ENCODE results near the gene EIPR1. TPM values are rescaled to one million over a fixed set of nuclear protein-coding genes. Genes with fewer than 3 reads are reported as not detected.

EIPR1 gene
- total RNA-seq, 1 experiment from 2014 or later: 27.8 TPM

DNA sequence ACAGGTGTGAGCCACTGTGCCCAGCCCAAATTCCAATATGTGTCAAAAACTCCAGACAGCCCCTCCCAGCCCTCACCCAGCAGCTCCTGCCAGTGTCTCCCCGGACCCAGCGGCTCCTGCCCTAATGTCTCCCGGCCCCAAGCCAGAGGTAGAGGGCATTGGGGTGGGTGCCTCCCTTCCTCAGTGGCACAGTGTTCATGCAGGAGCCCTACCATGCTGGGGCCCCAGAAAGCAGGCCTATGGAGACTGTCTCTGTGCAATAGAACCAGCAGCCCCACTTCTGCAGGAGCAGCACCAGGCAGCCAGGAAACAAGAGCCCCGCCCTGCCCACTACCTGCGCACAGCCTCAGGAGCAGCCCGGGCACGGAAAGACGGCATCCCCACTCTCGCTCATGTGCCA lies 70.4 kb downstream of the EIPR1 start:
- peaks cover 1% of the 10 kb centered on the region for H3K27me3 Mint-ChIP-seq (ENCODE audit: low read depth)
- H3K27me3 ChIP-seq (ENCODE audit: insufficient read depth, low read length): no peaks in the 10 kb centered on the region

More for the DNA sequence above, 70.4 kb downstream of the EIPR1 start:
- H3K23me2 ChIP-seq (ENCODE audit: insufficient read length, low read depth, low read length, poor library complexity, severe bottlenecking): no peaks in the 10 kb centered on the region
- no peak overlapping the region for H3K23ac ChIP-seq (ENCODE audit: insufficient read length, low read depth, low read length)
- no peaks in the 10 kb centered on the region for H3K79me1 ChIP-seq (ENCODE audit: insufficient read depth, low read depth, low read length, poor library complexity, severe bottlenecking)
- H3K4me3 Mint-ChIP-seq: no peak overlapping the region
- H3K36me3 Mint-ChIP-seq (ENCODE audit: insufficient read depth in 1 of 3, low read depth in 3 of 3): peaks cover 1 to 7% (median 6%) of the 10 kb centered on the region in 3 experiments
- H3K4me1 Mint-ChIP-seq: peaks cover 31% of the 10 kb centered on the region in 2 experiments
- no peak overlapping the region for H2BK120ac ChIP-seq (ENCODE audit: low read depth, low read length, poor library complexity, severe bottlenecking)
- H3K14ac ChIP-seq (ENCODE audit: insufficient read depth, low read length): no peak overlapping the region; the same call in 1 of the 2 replicates
- TF ChIP-seq, protein P1, sequence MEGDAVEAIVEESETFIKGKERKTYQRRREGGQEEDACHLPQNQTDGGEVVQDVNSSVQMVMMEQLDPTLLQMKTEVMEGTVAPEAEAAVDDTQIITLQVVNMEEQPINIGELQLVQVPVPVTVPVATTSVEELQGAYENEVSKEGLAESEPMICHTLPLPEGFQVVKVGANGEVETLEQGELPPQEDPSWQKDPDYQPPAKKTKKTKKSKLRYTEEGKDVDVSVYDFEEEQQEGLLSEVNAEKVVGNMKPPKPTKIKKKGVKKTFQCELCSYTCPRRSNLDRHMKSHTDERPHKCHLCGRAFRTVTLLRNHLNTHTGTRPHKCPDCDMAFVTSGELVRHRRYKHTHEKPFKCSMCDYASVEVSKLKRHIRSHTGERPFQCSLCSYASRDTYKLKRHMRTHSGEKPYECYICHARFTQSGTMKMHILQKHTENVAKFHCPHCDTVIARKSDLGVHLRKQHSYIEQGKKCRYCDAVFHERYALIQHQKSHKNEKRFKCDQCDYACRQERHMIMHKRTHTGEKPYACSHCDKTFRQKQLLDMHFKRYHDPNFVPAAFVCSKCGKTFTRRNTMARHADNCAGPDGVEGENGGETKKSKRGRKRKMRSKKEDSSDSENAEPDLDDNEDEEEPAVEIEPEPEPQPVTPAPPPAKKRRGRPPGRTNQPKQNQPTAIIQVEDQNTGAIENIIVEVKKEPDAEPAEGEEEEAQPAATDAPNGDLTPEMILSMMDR (conservative IDR thresholded peaks at IDR 0.05): no peak
- no peak overlapping the region for H4K5ac ChIP-seq (ENCODE audit: insufficient read length, low read depth, low read length)
- no peak overlapping the region for H3K4ac ChIP-seq (ENCODE audit: low read depth, low read length)
- no peak overlapping the region for H3K56ac ChIP-seq (ENCODE audit: insufficient read length, low read depth, low read length)
- no peak overlapping the region for H3K4me2 ChIP-seq (ENCODE audit: insufficient read depth, insufficient read length, low read length)
- H2BK15ac ChIP-seq (ENCODE audit: low read depth, low read length): no peak overlapping the region
- no peak overlapping the region for H3K18ac ChIP-seq (ENCODE audit: insufficient read length, low read depth, low read length)
- H4K8ac ChIP-seq (replicated peaks; ENCODE audit: insufficient read length, low read depth, low read length): no peak overlapping the region
- DNase-seq: no peak
- H3K27ac ChIP-seq (ENCODE audit: insufficient read length, low read depth, low read length): no peak overlapping the region
- no peak overlapping the region for H3K9ac ChIP-seq (ENCODE audit: extremely low read depth, insufficient read length, low read length)
- H2BK5ac ChIP-seq (ENCODE audit: insufficient read length, low read length): no peak overlapping the region
- H2BK20ac ChIP-seq (ENCODE audit: low read depth, low read length, poor library complexity, severe bottlenecking): no peak overlapping the region
- H2AK5ac ChIP-seq (ENCODE audit: insufficient read length, low read length): no peak overlapping the region
- 0 out of 2 replicates have a peak, but pooled peaks cover 4% of the 10 kb centered on the region for H3K79me2 ChIP-seq (ENCODE audit: insufficient read depth, low read length)
- no peaks in the 10 kb centered on the region for H4K20me1 ChIP-seq (ENCODE audit: control insufficient read depth, insufficient read depth, insufficient read length)
- H3T11ph ChIP-seq (ENCODE audit: low read length): no peak overlapping the region
- no peak overlapping the region for H4K91ac ChIP-seq (ENCODE audit: insufficient read length, low read depth, low read length)
- no peak overlapping the region for H2AFZ ChIP-seq (ENCODE audit: low read length)
- no peaks in the 10 kb centered on the region for H3K9me3 ChIP-seq (ENCODE audit: control insufficient read depth, low read depth, low read length)
- no peak overlapping the region for H2BK12ac ChIP-seq (ENCODE audit: insufficient read length, low read depth, low read length)
- H3K4me1 ChIP-seq (ENCODE audit: insufficient read depth, low read length): peaks cover 2% of the 10 kb centered on the region; the same call in 1 of the 2 replicates
- no peaks in the 10 kb centered on the region; a peak in 1 of 5 replicates for H3K9me3 Mint-ChIP-seq
- no CpG with 5 or more reads among the region's 9 CpGs for WGBS (ENCODE audit: extremely low coverage, insufficient read length, low lambda C conversion rate)
- peak overlapping the region in 1 of 3 experiments; percentile 53; a peak in 1 of 7 replicates for H3K27ac Mint-ChIP-seq
